ENCODE data around the gene KRTAP10-12. TPM values are rescaled to one million over a fixed set of nuclear protein-coding genes. Genes with fewer than 3 reads are reported as not detected.
A peak's percentile ranks its signal among the peaks of the same experiment; 100 is the strongest.
"Not testable (repeated sequence)": the region's sequence is repeated elsewhere in the genome, so short reads cannot be mapped to it uniquely, and the experiment has no call there.

Gene KRTAP10-12
- total RNA-seq, result not detected
- not detected for polyA plus RNA-seq (2013, experiment 1 of 2)
- polyA plus RNA-seq (2013, experiment 2 of 2), result not detected
- long read RNA-seq, experiment 1, result 0 reads
- long read RNA-seq, experiment 2, result 0 reads
- long read RNA-seq, experiment 3, result 0 reads
- long read RNA-seq, experiment 4, result 0 reads

GRCh38 chr21:44697172-44697810, at the start of gene KRTAP10-12:
KRTAP10-12 (plus strand) TSS chr21:44697172; CDS start chr21:44697202, 30 bp downstream.
- not testable (repeated sequence) for DNase-seq; H3K27me3 ChIP-seq (ENCODE audit: control insufficient read depth, insufficient read depth, low read length, poor library complexity, severe bottlenecking); H3K36me3 Mint-ChIP-seq (ENCODE audit: low read depth); H3K4me3 ChIP-seq (ENCODE audit: low read length); H3K4me1 ChIP-seq (ENCODE audit: control insufficient read depth, insufficient read depth, low read length); H3K27ac ChIP-seq (ENCODE audit: low read depth, low read length); H3K27ac Mint-ChIP-seq; H3K9ac ChIP-seq (ENCODE audit: extremely low read depth, low read length, poor library complexity, severe bottlenecking); H3K36me3 ChIP-seq (ENCODE audit: control insufficient read depth, insufficient read depth, low read length)
- H3K27me3 Mint-ChIP-seq (ENCODE audit: insufficient read depth), result peaks cover 23% of the 10 kb centered on the region
- peaks cover 20% of the 10 kb centered on the region for H3K9me3 ChIP-seq (ENCODE audit: control insufficient read depth, low read length)
- H3K4me1 Mint-ChIP-seq, result peaks cover 35% of the 10 kb centered on the region
- peak within 1 kb of the TSS; percentile 26 for H3K4me3 Mint-ChIP-seq
- H3K9me3 Mint-ChIP-seq, result peaks cover 16% of the 10 kb centered on the region
- 83 to 85% methylated on average over 4 to 20 of the region's 21 CpGs for WGBS, 2 experiments (ENCODE audit: insufficient coverage in 1 of 2, insufficient read length in 1 of 2)

GRCh38 chr21:44647222-44647552, 49.8 kb upstream of the KRTAP10-12 start:
- Histone ChIP-seq H3K27ac (ENCODE audit: low read depth, low read length) (peak overlapping the region; percentile 44), H3K4me3 (ENCODE audit: low read length) (no peak overlapping the region), H3K9me3 (ENCODE audit: control insufficient read depth, low read length) (peaks cover 22% of the 10 kb centered on the region), H3K36me3 (ENCODE audit: control insufficient read depth, insufficient read depth, low read length) (no peaks in the 10 kb centered on the region), H3K4me1 (ENCODE audit: control insufficient read depth, insufficient read depth, low read length) (no peaks in the 10 kb centered on the region), H3K9ac (ENCODE audit: extremely low read depth, low read length, poor library complexity, severe bottlenecking) (no peak overlapping the region), H3K27me3 (ENCODE audit: control insufficient read depth, insufficient read depth, low read length, poor library complexity, severe bottlenecking) (no peaks in the 10 kb centered on the region)
- Mint-ChIP-seq H3K27me3 (ENCODE audit: insufficient read depth) (peaks cover 3% of the 10 kb centered on the region), H3K27ac (peak overlapping the region; percentile 46), H3K4me3 (no peak overlapping the region), H3K4me1 (peaks cover 7% of the 10 kb centered on the region), H3K36me3 (ENCODE audit: low read depth) (peaks cover 4% of the 10 kb centered on the region), H3K9me3 (peaks cover 32% of the 10 kb centered on the region)
- TF ChIP-seq CTCF (conservative IDR thresholded peaks at IDR 0.05), result no peak
- no peak for DNase-seq
- 69 to 90% methylated on average over 5 to 8 of the region's 8 CpGs for WGBS, 2 experiments (ENCODE audit: insufficient coverage in 1 of 2, insufficient read length in 1 of 2)

- Histone ChIP-seq H3K9me3 (ENCODE audit: control insufficient read depth, low read length) (peaks cover 19% of the 10 kb centered on the region), H3K4me1 (ENCODE audit: control insufficient read depth, insufficient read depth, low read length) (no peaks in the 10 kb centered on the region), H3K36me3 (ENCODE audit: control insufficient read depth, insufficient read depth, low read length) (no peaks in the 10 kb centered on the region), H3K27ac (ENCODE audit: low read depth, low read length) (no peak overlapping the region), H3K9ac (ENCODE audit: extremely low read depth, low read length, poor library complexity, severe bottlenecking) (no peak overlapping the region), H3K27me3 (ENCODE audit: control insufficient read depth, insufficient read depth, low read length, poor library complexity, severe bottlenecking) (no peaks in the 10 kb centered on the region), H3K4me3 (ENCODE audit: low read length) (no peak overlapping the region)
- no peak for TF ChIP-seq CTCF (conservative IDR thresholded peaks at IDR 0.05)
- H3K4me1 Mint-ChIP-seq, result peaks cover 7% of the 10 kb centered on the region
- H3K4me3 Mint-ChIP-seq, result no peak overlapping the region
- H3K36me3 Mint-ChIP-seq (ENCODE audit: low read depth), result peaks cover 4% of the 10 kb centered on the region
- DNase-seq, result no peak
- WGBS, 2 experiments (ENCODE audit: insufficient coverage in 1 of 2, insufficient read length in 1 of 2), result 92 to 94% methylated on average over 19 to 33 of the region's 33 CpGs
- peaks cover 25% of the 10 kb centered on the region for H3K9me3 Mint-ChIP-seq
- H3K27ac Mint-ChIP-seq, result no peak overlapping the region
- peaks cover 5% of the 10 kb centered on the region for H3K27me3 Mint-ChIP-seq (ENCODE audit: insufficient read depth)
Observed at GRCh38 chr21:44648557-44649311, 48.2 kb upstream of the KRTAP10-12 start.
